CD4-positive, alpha-beta T cell treated with Interleukin-17A for 4 hours (primary cell): ENCODE results near the gene PDXK.

ENCODE experiments used
- DNase-seq: peaks from one replicate; pipeline ENCODE4 v3.0.0-alpha.2; 2020; ENCODE audit warnings: mixed read lengths

The PDXK gene

GRCh38 chr21:43744725-43745124, 25.8 kb downstream of the PDXK start:
- DNase-seq: no peak

DNA sequence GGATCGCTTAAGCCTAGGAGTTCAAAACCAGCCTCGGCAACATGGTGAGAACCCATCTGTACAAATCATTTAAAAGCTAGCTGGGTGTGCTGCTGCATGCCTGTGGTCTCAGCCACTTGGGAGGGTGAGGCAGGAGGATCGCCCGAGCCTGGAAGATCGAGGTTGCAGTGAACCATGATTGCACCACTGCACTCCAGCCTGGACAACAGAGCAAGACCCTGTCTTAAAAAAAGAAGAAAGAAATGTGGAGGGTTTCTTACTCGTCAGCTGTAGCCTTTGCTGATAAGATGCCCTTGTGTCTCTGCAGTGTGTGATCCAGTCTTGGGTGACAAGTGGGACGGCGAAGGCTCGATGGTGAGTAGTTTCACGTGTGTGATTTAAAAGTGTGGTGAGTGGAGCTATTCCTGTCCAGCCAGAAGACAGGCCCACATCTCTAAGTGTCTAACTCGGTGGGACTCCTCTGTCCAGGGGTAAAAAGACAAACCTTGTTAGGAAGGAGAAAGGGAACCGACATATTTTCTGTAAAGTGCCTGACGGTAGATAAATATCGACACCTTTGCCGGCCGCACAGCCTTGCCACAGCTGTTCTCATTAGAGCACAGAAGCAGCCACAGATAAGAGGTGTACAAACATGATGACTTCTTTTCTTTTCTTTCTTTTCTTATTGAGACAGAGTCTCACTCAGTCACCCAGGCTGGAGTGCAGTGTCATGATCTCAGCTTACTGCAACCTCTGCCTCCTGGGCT, 27.0 kb downstream of the PDXK start:
- no peak for DNase-seq

GRCh38 chr21:43748622-43749021, 29.7 kb downstream of the PDXK start:
- no peak for DNase-seq

DNA sequence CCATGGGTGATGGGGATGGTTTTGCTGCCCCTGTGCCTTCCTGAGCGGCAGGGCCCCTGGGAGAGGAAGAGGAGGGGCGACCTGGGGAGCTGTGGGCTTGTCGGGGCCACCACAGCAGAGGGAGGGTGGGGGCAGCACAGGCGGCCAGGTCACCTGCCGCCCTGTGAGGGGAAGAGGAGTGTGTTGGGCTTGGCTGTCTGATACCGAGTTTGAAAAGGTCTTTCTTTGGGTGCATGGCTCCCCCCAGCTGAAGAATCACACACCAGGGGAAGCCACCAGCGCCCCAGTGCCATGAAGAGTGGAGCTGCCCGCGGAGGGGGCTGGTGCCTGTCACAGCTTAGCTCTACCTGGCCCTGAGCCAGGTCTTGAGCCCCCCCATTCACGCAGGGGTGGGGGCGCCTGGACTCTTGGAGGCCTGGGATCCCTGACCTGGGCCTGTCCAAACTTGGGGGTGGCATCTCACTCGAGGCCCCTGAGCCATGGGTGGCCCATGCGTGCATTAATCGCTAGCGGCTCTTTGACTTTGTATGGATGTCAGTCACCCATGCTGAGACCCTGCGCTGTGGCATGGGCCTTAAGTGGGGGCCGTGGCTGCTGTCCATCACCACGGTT, 30.8 kb downstream of the PDXK start:
- DNase-seq: no peak

- DNase-seq: no peak
Measured at GRCh38 chr21:43750339-43751033, 31.6 kb downstream of the PDXK start.

- DNase-seq: no peak
Measured at GRCh38 chr21:43751955-43752591, 33.1 kb downstream of the PDXK start.

DNA sequence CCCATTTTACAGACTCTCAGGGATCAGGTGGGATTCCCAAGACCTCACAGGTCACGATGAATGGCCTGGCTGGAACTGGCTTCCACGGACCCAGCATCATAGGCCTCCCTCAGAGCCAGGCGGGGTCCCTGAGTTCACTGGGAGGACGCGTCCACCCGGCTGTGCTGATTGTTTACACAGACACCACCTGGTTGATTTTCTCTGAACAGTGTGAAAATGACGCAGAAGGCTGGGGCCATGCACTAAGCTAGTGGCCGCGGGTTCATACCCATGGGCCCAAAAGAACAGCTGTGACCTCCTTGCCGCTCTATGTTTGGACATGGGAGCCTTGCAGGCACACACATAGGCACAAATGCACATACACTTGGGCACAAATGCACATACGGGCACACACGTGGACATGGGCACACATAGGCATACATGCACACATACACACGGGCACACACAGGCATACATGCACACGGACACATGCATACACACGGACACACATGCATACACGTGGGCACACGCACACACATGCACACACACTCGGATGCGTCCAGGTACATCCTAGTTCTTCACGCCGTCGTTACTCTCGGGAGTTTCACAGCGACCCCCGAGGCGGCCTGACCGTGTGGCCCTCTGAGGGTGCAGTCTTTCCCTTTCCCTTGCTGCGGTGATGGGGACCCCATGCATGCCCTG, 34.0 kb downstream of the PDXK start:
- no peak for DNase-seq

- DNase-seq: no peak
Measured at GRCh38 chr21:43753439-43753799, 34.5 kb downstream of the PDXK start.

GRCh38 chr21:43754948-43755781, 36.2 kb downstream of the PDXK start:
- DNase-seq: no peak

DNA sequence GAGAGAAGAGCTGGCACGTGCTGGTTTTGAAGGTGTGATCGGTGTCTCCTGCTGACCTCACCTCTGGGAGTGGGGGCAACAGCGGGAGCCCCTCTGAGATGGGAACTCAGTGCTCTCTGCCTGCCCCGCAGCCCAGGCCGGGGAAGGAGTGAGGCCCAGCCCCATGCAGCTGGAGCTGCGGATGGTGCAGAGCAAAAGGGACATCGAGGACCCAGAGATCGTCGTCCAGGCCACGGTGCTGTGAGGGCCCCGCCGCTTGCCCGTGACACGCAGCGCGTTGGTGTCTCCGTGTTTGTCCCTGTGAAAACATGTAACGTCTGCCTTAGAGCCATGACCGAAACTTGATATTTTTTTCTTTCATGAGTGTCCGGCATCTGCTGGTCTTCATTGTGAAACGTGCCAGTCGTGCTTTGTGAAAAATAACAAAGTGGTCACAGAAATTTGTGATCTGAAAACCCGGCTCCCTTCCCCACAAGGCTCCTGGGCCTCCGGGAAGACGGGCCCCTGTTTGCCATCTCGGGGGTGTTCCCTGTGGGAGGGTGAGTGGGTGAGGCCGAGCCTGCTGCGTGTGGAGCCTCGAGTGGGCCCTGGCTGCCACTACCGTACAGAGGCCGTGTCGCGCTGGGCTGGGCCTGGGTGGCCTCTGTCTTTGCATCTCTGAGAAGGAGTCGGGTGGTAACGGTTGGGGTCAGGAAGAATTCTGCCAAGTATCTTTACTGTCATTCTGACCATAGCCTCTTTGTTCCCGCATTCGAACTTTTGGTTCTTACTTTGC, 37.1 kb downstream of the PDXK start:
- DNase-seq: no peak

GRCh38 chr21:43757601-43758000, 38.7 kb downstream of the PDXK start:
- DNase-seq: no peak

GRCh38 chr21:43758111-43758641, 39.2 kb downstream of the PDXK start:
- no peak for DNase-seq

- no peak for DNase-seq
Measured at GRCh38 chr21:43758811-43759210, 39.9 kb downstream of the PDXK start.

GRCh38 chr21:43759651-43760050, 40.7 kb downstream of the PDXK start:
- DNase-seq: no peak

DNA sequence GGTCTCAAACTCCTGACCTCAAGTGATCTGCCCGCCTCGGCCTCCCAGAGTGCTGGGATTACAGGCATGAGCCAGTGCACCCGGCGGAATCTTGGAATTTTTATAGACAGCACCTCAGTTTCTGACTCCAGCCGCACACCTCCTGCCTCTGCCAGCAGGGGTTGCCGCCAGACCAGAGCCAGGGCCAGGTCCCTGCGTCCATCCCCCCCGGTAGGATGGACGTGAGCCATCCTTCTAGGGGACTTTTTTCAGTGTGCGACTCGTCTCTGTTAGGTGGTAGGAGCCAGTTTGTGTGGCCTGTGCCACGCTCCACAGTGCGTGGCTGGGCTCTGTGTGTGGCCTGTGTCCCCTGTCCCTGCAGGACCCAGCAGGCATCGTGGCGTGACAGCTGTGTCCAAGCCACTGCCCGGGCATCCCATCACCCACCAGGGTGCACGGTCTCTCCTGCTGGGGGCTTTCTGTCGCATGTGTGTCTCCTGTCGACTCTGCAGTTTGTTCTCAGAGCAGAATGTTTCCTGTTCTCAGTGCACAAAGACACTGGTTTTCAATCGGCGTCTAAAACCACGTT, 41.5 kb downstream of the PDXK start:
- DNase-seq: no peak

GRCh38 chr21:43761886-43762285, 43.0 kb downstream of the PDXK start:
- DNase-seq: no peak

- no peak for DNase-seq
Measured at GRCh38 chr21:43762303-43763128, 43.6 kb downstream of the PDXK start.

DNA sequence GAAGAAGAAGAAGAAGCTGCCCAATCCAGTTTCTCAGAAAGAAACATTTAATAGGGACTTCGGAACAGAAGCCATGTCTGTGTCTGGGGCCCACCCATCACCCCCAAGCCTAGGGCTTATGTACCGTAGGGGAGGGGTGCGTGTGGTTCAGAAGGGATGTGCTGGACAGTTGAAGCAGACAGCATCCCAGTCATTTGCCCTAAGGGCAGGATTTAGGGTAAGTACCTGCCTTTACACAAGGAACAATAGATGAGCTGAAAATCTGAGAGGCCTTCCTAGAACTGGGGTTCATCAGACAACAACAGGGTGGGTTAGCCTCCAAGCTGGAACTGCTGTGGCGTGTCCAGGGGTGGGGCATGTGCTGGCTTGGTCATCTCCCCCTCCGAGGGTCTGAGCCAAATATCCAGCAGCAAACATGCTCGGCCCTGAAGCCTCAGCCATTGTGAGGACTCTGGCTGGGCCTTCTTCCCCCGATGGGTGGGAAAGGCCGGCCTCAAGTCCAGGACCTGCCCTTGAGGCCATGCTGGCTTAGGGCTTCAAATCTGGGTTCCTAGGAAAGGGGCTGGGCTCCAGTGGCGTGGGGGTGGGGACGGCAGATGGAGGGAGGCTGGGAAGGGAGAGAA, 45.1 kb downstream of the PDXK start:
- DNase-seq: no peak
